HepG2 (cell line): Measurements from ENCODE around the gene POLR3GL. TPM values are rescaled to one million over a fixed set of nuclear protein-coding genes. Genes with fewer than 3 reads are reported as not detected.
A peak's percentile ranks its signal among the peaks of the same experiment; 100 is the strongest.

Experiments
- AGO2 ChIP-seq: fragments of 200-400 bp; formaldehyde crosslinking; optimal IDR thresholded peaks from 2 replicates; pipeline ENCODE3; 2017; ENCODE audit warnings: mild to moderate bottlenecking, low read depth, low read length, moderate library complexity
- ARHGAP35 ChIP-seq: sonication (generic); formaldehyde crosslinking; IDR thresholded peaks from 2 replicates; pipeline ENCODE4 v1.9.0; 2022; ENCODE audit warnings: mild to moderate bottlenecking, inconsistent platforms, moderate library complexity, missing genetic modification reagents, borderline replicate concordance
- ATRX ChIP-seq: sonication (generic); formaldehyde crosslinking; IDR thresholded peaks from 2 replicates; pipeline ENCODE4 v1.4.0; 2020; ENCODE audit warnings: missing genetic modification reagents, borderline replicate concordance
- ELK4 ChIP-seq: sonication (generic); formaldehyde crosslinking; IDR thresholded peaks from 2 replicates; pipeline ENCODE4 v1.9.0; 2021; ENCODE audit warnings: missing genetic modification reagents, borderline replicate concordance
- HNRNPUL1 ChIP-seq: fragments of 200-400 bp; formaldehyde crosslinking; IDR thresholded peaks from 2 replicates; pipeline ENCODE4 v1.6.1; 2017; ENCODE audit warnings: low read depth, mild to moderate bottlenecking, low read length, moderate library complexity
- HOXA5 ChIP-seq: sonication (generic); formaldehyde crosslinking; IDR thresholded peaks from 2 replicates; pipeline ENCODE4 v1.4.0; 2020; ENCODE audit warnings: missing genetic modification reagents
- KAT2B ChIP-seq: fragments of 150-350 bp; IDR thresholded peaks from 2 replicates; pipeline ENCODE4 v1.6.1; 2014; ENCODE audit warnings: low read depth, low read length, borderline replicate concordance
- KLF12 ChIP-seq: sonication (generic); formaldehyde crosslinking; IDR thresholded peaks from 2 replicates; pipeline ENCODE4 v1.4.0; 2020; ENCODE audit warnings: missing genetic modification reagents, borderline replicate concordance
- MYNN ChIP-seq: sonication (generic); formaldehyde crosslinking; IDR thresholded peaks from 2 replicates; pipeline ENCODE4 v1.4.0; 2020; ENCODE audit warnings: mild to moderate bottlenecking, low read depth, missing genetic modification reagents
- RFXAP ChIP-seq: sonication (generic); formaldehyde crosslinking; IDR thresholded peaks from 2 replicates; pipeline ENCODE4 v1.4.0; 2020; ENCODE audit warnings: missing genetic modification reagents, borderline replicate concordance
- SMARCE1 ChIP-seq: fragments of 450-650 bp; IDR thresholded peaks from 2 replicates; pipeline ENCODE4 v1.6.1; 2017; ENCODE audit warnings: borderline replicate concordance
- SP2 ChIP-seq: sonication (generic); formaldehyde crosslinking; IDR thresholded peaks from 2 replicates; pipeline ENCODE4 v1.5.1; 2020; ENCODE audit warnings: mild to moderate bottlenecking, missing genetic modification reagents
- ZBTB8A ChIP-seq: sonication (generic); formaldehyde crosslinking; IDR thresholded peaks from 2 replicates; pipeline ENCODE4 v1.4.0; 2020; ENCODE audit warnings: mild to moderate bottlenecking, low read depth, missing genetic modification reagents, borderline replicate concordance
- ZFP36L2 ChIP-seq: sonication (generic); formaldehyde crosslinking; IDR thresholded peaks from 2 replicates; pipeline ENCODE4 v1.4.0; 2020; ENCODE audit warnings: missing genetic modification reagents
- ZNF18 ChIP-seq: sonication (generic); formaldehyde crosslinking; IDR thresholded peaks from 2 replicates; pipeline ENCODE4 v1.8.0; 2022; ENCODE audit warnings: mild to moderate bottlenecking, missing genetic modification reagents; ENCODE audit not compliant: insufficient replicate concordance
- ZNF318 ChIP-seq: sonication (generic); formaldehyde crosslinking; IDR thresholded peaks from 2 replicates; pipeline ENCODE4 v1.4.0; 2020; ENCODE audit warnings: mild to moderate bottlenecking, missing genetic modification reagents
- ZNF562 ChIP-seq: sonication (generic); formaldehyde crosslinking; IDR thresholded peaks from 2 replicates; pipeline ENCODE4 v1.8.0; 2022; ENCODE audit warnings: missing genetic modification reagents, borderline replicate concordance
- ZSCAN20 ChIP-seq: sonication (generic); formaldehyde crosslinking; IDR thresholded peaks from 2 replicates; pipeline ENCODE4 v1.4.0; 2020; ENCODE audit warnings: missing genetic modification reagents, mild to moderate bottlenecking, borderline replicate concordance
- polyA plus RNA-seq, 8 experiments: library from polyadenylated mRNA; depleted of rRNA in 3 of 8; stranded (reverse) in 7 of 8; unstranded in 1 of 8; fragments of >200 nt; fragmentation: Illumina TruSeq in 4 of 8; extraction: Trizol in 4 of 8; gene quantifications; 2 replicates each; pipeline versions ENCODE4 v1.2.1 to v1.2.3, GENCODE V29; 2011 to 2016; ENCODE audit warnings: low read depth in 4 of 8, missing spikeins in 1 of 8, mixed read lengths in 1 of 8; ENCODE audit not compliant: insufficient read depth in 1 of 8
- total RNA-seq, 5 experiments: library from RNA; depleted of rRNA; stranded (reverse); fragments of >200 nt; fragmentation: Illumina TruSeq; extraction: Trizol; gene quantifications; 2 replicates each; pipeline ENCODE4 v1.2.3, GENCODE V29; 2016; ENCODE audit warnings: low read depth in 1 of 5

Gene POLR3GL
- total and polyA plus RNA-seq, 2 of the 13 experiments (the other 11 are each of a cell fraction or from before 2014, with no cell fraction given) = 11.5 to 12.4 TPM

- TF ChIP-seq ZNF318 (CRISPR knock-in tag) (no peak), KAT2B (peak; percentile 71), MYNN (CRISPR knock-in tag) (no peak), ELK4 (CRISPR knock-in tag) (no peak), SP2 (no peak), ARHGAP35 (no peak), HOXA5 (CRISPR knock-in tag) (no peak), ZNF562 (no peak), AGO2 (no peak), ZFP36L2 (no peak), HNRNPUL1 (no peak), SMARCE1 (no peak), RFXAP (no peak), ZBTB8A (no peak), ATRX (CRISPR knock-in tag) (no peak), ZSCAN20 (CRISPR knock-in tag) (no peak), KLF12 (CRISPR knock-in tag) (no peak), ZNF18 (no peak)
These were observed 48.4 kb downstream of the POLR3GL start (continued) for GRCh38 chr1:146012703-146013558.
